NT2/D1 (cell line): ENCODE measurements around the gene STXBP2.

Experiments
- SUZ12 ChIP-seq: IDR thresholded peaks from 2 replicates; pipeline ENCODE4 v1.6.1; 2011; ENCODE audit not compliant: insufficient read length, insufficient read depth; ENCODE audit errors: extremely low read depth
- YY1 ChIP-seq: IDR thresholded peaks from 2 replicates; pipeline ENCODE4 v1.6.1; 2011; ENCODE audit not compliant: insufficient read length, insufficient read depth
- ZNF274 ChIP-seq: IDR thresholded peaks from 2 replicates; pipeline ENCODE4 v1.6.1; 2011; ENCODE audit warnings: mild to moderate bottlenecking, low read depth, low read length

- TF ChIP-seq YY1 (no peak), ZNF274 (no peak), SUZ12 (no peak)
These were observed 16.2 kb upstream of the STXBP2 start for GRCh38 chr19:7620442-7621412.
